GM23338 (cell line): Measurements from ENCODE around the gene SFT2D1. TPM values are rescaled to one million over a fixed set of nuclear protein-coding genes. Genes with fewer than 3 reads are reported as not detected.

Source experiments
- ATAC-seq: fragments of 200-7000 bp; cut with Tn5 transposase; 3 replicates; pipeline ENCODE4 v1.9.1; 2020
- DNase-seq: peaks from one replicate; pipeline ENCODE4 v3.0.0-alpha.2; 2015; ENCODE audit warnings: low spot score
- H2AFZ ChIP-seq: fragments of 200-600 bp; sonication (generic); 2 replicates; pipeline ENCODE4 v1.8.0; 2016; ENCODE audit warnings: antibody characterized with exemption, mild to moderate bottlenecking, moderate library complexity
- H3F3A ChIP-seq: fragments of 200-600 bp; sonication (generic); replicated peaks from 2 replicates; pipeline ENCODE4 v1.8.0; 2017; ENCODE audit warnings: antibody characterized with exemption, mixed run types, low read depth
- H3K27ac ChIP-seq: fragments of 200-600 bp; sonication (generic); 2 replicates; pipeline ENCODE4 v1.6.1; 2016; ENCODE audit warnings: low read depth
- H3K27me3 ChIP-seq: fragments of 200-600 bp; sonication (generic); 2 replicates; pipeline ENCODE4 v1.8.0; 2016; ENCODE audit warnings: mild to moderate bottlenecking, mixed run types, moderate library complexity; ENCODE audit not compliant: insufficient read depth
- H3K36me3 ChIP-seq: fragments of 200-600 bp; sonication (generic); 2 replicates; pipeline ENCODE4 v1.8.0; 2016; ENCODE audit warnings: mild to moderate bottlenecking; ENCODE audit not compliant: insufficient read depth
- H3K4me1 ChIP-seq: fragments of 200-600 bp; sonication (generic); 2 replicates; pipeline ENCODE4 v1.8.0; 2016; ENCODE audit warnings: mild to moderate bottlenecking, moderate library complexity; ENCODE audit not compliant: insufficient read depth
- H3K4me2 ChIP-seq: fragments of 200-600 bp; sonication (generic); 2 replicates; pipeline ENCODE4 v1.7.1; 2017; ENCODE audit warnings: mixed run types
- H3K4me3 ChIP-seq: fragments of 200-600 bp; sonication (generic); 2 replicates; pipeline ENCODE4 v1.6.1; 2016; ENCODE audit warnings: mixed run types
- H3K79me2 ChIP-seq: fragments of 200-600 bp; sonication (generic); replicated peaks from 2 replicates; pipeline ENCODE4 v1.8.0; 2017; ENCODE audit warnings: mild to moderate bottlenecking; ENCODE audit not compliant: insufficient read depth
- H3K9me2 ChIP-seq: fragments of 200-600 bp; sonication (generic); 2 replicates; pipeline ENCODE4 v1.8.0; 2017; ENCODE audit not compliant: insufficient read depth
- H4K20me1 ChIP-seq: fragments of 200-600 bp; sonication (generic); replicated peaks from 2 replicates; pipeline ENCODE4 v1.8.0; 2017; ENCODE audit warnings: mild to moderate bottlenecking; ENCODE audit not compliant: insufficient read depth
- H3K27ac Mint-ChIP-seq: 2 replicates; pipeline ENCODE4 v1.8.0; 2020; ENCODE audit warnings: inconsistent platforms, mild to moderate bottlenecking, moderate library complexity, mixed read lengths
- H3K27me3 Mint-ChIP-seq: 3 replicates; pipeline ENCODE4 v1.8.0; 2022; ENCODE audit warnings: low read depth, mild to moderate bottlenecking, moderate library complexity, mixed read lengths, inconsistent platforms; ENCODE audit not compliant: insufficient read depth, poor library complexity
- H3K36me3 Mint-ChIP-seq: 3 replicates; pipeline ENCODE4 v1.8.0; 2021; ENCODE audit warnings: low read depth, mild to moderate bottlenecking, inconsistent platforms, moderate library complexity, mixed read lengths
- H3K4me1 Mint-ChIP-seq: 3 replicates; pipeline ENCODE4 v1.8.0; 2020; ENCODE audit warnings: mild to moderate bottlenecking, inconsistent platforms, mixed read lengths
- H3K4me3 Mint-ChIP-seq: 3 replicates; pipeline ENCODE4 v1.8.0; 2021; ENCODE audit warnings: moderate library complexity, mild to moderate bottlenecking, inconsistent platforms, mixed read lengths
- H3K9me3 Mint-ChIP-seq: 3 replicates; pipeline ENCODE4 v1.8.0; 2020; ENCODE audit warnings: moderate library complexity, mild to moderate bottlenecking, inconsistent platforms, mixed read lengths
- CTCF ChIP-seq, 2 experiments: fragments of 200-600 bp in 1 of 2; sonication (generic) in 1 of 2; conservative IDR thresholded peaks; 2 replicates each; pipeline versions ENCODE4 v1.5.1 to v1.6.1; 2016 to 2017; ENCODE audit warnings: antibody characterized with exemption in 2 of 2, low read depth in 2 of 2, mild to moderate bottlenecking in 2 of 2, moderate library complexity in 1 of 2
- REST ChIP-seq: IDR thresholded peaks from one replicate; pipeline ENCODE4 v1.6.1; 2018; ENCODE audit warnings: antibody characterized with exemption; ENCODE audit not compliant: unreplicated experiment
- ZNF462 ChIP-seq: fragments of 250-450 bp; sonication (Bioruptor Pico); IDR thresholded peaks from 2 replicates; pipeline ENCODE4 v1.5.0; 2020; ENCODE audit warnings: mild to moderate bottlenecking, moderate library complexity
- polyA plus RNA-seq: library from polyadenylated mRNA; unstranded; fragments of >200 nt; fragmentation: Nextera tagmentation; extraction: Ambion mirVana; gene quantifications from 2 replicates; pipeline ENCODE4 v1.2.1, GENCODE V29; 2016
- total RNA-seq: library from RNA; depleted of rRNA; stranded (reverse); fragments of >200 nt; shearing (Covaris generic); gene quantifications from 2 replicates; pipeline ENCODE4 v1.2.3, GENCODE V29; 2014

SFT2D1 gene
- total and polyA plus RNA-seq, 2 experiments from 2014 or later = 74.7 to 120 TPM

GRCh38 chr6:166354143-166354542 is 11.8 kb upstream of the SFT2D1 start:
- no peaks in the 10 kb centered on the region for H4K20me1 ChIP-seq
- H3K4me3 ChIP-seq = no peak overlapping the region
- H3K27me3 ChIP-seq = no peaks in the 10 kb centered on the region
- H3K4me1 ChIP-seq = peaks cover 14% of the 10 kb centered on the region
- H3F3A ChIP-seq = no peaks in the 10 kb centered on the region
- H3K79me2 ChIP-seq = no peaks in the 10 kb centered on the region
- H3K27ac Mint-ChIP-seq = no peak overlapping the region
- H3K4me2 ChIP-seq = no peak overlapping the region
- no peak for DNase-seq
- no peak overlapping the region for H2AFZ ChIP-seq
- no peak for ATAC-seq
- H3K36me3 Mint-ChIP-seq = no peaks in the 10 kb centered on the region
- H3K4me3 Mint-ChIP-seq = no peak overlapping the region
- peaks cover 9% of the 10 kb centered on the region for H3K4me1 Mint-ChIP-seq
- no peak overlapping the region for H3K27ac ChIP-seq
- 0 out of 3 replicates have a peak, but pooled peaks cover 2% of the 10 kb centered on the region for H3K9me3 Mint-ChIP-seq
- 0 out of 2 replicates have a peak, but pooled peaks cover 2% of the 10 kb centered on the region for H3K36me3 ChIP-seq
- TF ChIP-seq REST (no peak), CTCF (conservative IDR thresholded peaks at IDR 0.05; ENCODE audit: low read depth in 2 of 2) (no peak), ZNF462 (no peak)
- H3K27me3 Mint-ChIP-seq = peaks cover 5% of the 10 kb centered on the region
- no peaks in the 10 kb centered on the region for H3K9me2 ChIP-seq
